Renal cortex interstitium (tissue), 11 donors: ENCODE data around the gene LRRK1. TPM values are rescaled to one million over a fixed set of nuclear protein-coding genes. Genes with fewer than 3 reads are reported as not detected.

Experiments used
- DNase-seq, 11 donors: peaks; one replicate each; pipeline ENCODE4 v3.0.0-alpha.2; 2013; ENCODE audit warnings: low read depth in 9 of 11, low spot score in 4 of 11; ENCODE audit errors: extremely low read depth in 1 of 11
- polyA plus RNA-seq, 3 donors: library from polyadenylated mRNA; unstranded; fragments of 120-200 nt; gene quantifications; one replicate each; pipeline ENCODE4 v1.2.1, GENCODE V29; 2013; ENCODE audit not compliant: insufficient read length in 3 of 3

LRRK1 gene
- polyA plus RNA-seq, 3 donors, result 3.1 to 6.1 (median 3.2) TPM

- DNase-seq, result no peak
Measured at GRCh38 chr15:101009176-101009575, 90.0 kb downstream of the LRRK1 start.

DNA sequence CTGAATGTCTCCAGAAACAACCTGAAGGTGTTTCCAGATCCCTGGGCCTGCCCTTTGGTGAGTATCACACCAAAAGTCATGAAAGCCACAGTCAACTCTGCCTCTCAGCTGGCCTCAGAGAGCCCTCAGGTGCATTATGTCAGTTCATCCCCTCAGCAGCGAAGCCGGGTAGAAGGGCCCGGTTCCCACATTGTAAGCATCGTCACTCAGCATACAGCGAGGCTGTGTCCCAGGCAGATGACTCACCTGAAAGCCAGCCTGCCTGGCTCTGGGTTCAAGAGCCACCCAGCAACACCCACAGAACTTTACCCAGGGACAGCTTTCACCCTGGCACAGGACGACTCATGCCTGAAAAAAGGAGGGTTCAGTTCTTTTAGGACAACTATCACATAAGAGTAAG lies 91.6 kb downstream of the LRRK1 start:
- no peak for DNase-seq

GRCh38 chr15:101012326-101013200 lies 93.4 kb downstream of the LRRK1 start:
- DNase-seq, result no peak

GRCh38 chr15:101013201-101013550 lies 94.0 kb downstream of the LRRK1 start:
- no peak for DNase-seq

- DNase-seq, result no peak
Measured at GRCh38 chr15:101013769-101014675, 94.9 kb downstream of the LRRK1 start.

DNA sequence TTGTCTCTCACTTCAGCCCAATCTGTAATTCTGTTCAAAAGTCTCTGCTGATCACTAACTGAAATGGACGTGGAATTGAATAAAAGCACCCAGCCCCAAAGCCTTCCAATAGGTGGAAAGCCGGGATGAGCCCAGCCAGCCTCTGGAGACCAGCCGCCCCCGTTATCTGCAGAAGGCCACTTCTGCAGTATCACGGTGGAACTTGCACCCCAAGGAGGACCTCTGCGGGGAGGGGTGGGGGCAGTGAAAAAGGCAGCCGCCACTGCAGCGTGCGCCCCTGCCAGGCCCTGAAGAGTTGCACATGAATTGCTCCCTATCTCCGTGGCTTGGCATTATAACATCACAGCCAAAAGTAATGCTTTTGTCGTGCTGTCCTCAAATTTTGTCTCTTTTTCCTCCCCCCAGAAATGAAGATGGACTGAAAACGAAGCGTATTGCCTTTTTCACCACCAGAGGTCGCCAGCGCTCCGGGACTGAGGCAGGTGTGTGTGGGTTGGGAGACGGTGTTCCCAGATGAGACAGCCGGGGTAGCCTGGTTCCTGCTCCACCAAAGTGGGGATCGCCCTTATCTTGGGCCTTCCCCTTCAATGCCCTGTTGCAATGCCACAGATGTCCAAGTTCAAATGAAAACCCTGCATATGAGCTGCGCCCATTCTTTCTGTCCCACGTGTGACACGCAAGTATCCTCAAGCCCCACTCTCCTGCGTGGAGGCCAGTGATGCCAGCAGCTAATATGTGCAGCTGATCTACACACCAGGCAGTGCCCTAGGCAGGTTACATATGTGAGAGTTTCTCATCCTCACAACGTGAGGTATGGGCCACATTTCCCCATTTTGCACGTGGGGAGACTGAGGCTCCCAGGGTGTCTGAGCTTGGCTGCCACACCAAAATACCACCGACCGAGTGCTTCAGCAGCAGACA lies 96.0 kb downstream of the LRRK1 start:
- DNase-seq, result peak in 9 of 11 donors; percentile 36 to 69 (median 61)

DNA sequence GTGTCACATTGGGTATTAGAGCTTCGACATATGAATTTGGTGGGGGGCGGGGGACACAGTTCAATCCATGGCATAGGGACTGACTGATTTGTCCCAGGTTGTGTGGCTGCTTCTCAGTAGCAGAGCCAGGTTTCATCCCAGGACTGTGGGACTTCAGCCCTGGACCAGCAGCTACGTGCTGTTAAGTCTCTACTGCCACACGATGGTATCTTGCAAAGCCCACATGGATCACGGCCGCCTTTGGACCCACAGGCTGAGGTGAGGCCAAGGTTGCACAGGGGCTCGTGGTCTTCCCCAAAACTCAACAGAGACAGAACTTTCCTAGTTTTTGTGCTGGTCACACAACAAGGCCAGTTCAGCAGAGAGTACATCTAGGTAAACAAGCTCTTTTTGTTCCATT lies 97.4 kb downstream of the LRRK1 start:
- no peak for DNase-seq

DNA sequence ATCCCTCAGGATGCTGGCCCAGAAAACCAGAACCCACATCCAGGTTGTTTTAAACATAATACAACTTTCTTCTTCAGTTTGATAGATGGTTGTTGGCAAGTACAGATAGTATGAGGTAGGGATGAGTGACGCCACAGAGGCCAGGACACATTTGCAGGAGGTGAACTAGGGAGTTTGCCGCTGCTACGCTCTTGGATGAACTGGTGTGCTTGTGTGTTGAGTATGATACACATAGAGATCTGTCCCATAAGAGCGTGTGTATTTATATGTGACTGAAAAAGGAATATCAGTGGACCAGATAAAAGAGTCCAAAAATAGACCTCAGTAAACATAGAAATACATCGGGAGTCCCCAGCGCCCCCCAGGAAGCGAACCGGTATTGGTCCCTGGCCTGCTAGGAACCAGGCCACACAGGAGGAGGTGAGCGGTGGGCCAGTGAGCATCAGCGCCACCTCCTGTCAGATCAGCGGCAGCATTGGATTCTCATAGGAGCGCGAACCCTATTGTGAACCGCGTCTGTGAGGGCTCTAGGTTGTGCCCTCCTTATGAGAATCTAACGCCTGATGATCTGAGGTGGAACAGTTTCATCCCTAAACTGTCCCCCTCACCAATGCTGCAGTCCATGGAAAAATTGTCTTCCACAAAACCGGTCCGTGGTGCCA lies 98.1 kb downstream of the LRRK1 start:
- DNase-seq, result no peak

GRCh38 chr15:101018016-101018415 lies 98.9 kb downstream of the LRRK1 start:
- DNase-seq, result no peak

GRCh38 chr15:101018450-101018849 lies 99.3 kb downstream of the LRRK1 start:
- DNase-seq, result no peak

GRCh38 chr15:101019366-101019896 lies 100.3 kb downstream of the LRRK1 start:
- no peak for DNase-seq

GRCh38 chr15:101020451-101020850 lies 101.3 kb downstream of the LRRK1 start:
- DNase-seq, result no peak

DNA sequence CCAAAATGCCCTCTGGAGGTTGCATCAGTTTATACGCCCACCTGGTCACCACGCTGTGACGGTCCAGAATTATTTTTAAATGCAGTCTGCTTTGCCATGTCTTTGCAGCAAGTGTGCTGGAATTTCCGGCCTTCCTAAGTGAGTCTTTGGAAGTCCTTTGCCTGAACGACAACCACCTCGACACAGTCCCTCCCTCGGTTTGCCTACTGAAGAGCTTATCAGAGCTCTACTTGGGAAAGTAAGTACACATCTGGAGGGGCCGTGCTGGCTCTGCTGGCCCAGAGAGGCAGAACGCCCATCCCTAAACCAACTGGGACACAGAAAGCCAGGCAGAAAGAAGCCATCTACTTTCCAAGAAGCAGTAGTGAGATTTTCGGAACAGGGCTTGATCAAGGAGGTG lies 101.8 kb downstream of the LRRK1 start:
- no peak for DNase-seq

- DNase-seq, result no peak
Measured at GRCh38 chr15:101022306-101022705, 103.1 kb downstream of the LRRK1 start.

DNA sequence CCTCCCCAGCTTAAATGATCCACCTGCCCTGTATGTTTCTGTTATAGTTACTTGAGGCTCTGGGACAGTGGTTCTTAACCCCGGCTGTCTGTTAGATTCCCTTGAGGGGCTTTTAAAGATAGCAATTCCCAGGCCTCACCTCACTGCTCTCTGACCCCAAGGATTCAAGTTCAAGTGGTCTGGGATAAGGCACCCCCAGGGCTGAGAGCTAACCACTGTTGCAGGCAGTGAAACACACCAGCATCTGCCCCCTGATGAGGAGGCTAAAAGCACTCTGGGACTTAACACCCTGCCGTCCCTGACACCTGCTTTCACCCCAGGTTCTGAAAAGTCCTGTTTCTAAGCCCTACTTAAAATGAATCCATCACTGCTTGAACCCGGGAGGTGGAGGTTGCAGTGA lies 103.7 kb downstream of the LRRK1 start:
- no peak for DNase-seq

- DNase-seq, result no peak
Measured at GRCh38 chr15:101023501-101024072, 104.4 kb downstream of the LRRK1 start.

- peak in 2 of 11 donors; percentile 25 to 31 for DNase-seq
Measured at GRCh38 chr15:101024073-101024695, 105.0 kb downstream of the LRRK1 start.
